H1 (cell line): ENCODE results near the gene NUBP2. TPM values are rescaled to one million over a fixed set of nuclear protein-coding genes. Genes with fewer than 3 reads are reported as not detected.

Experiments used
- CTCF ChIA-PET: fragments of 300-600 bp; sonication (Branson Sonifier 250); formaldehyde crosslinking; loops from one replicate; lab custom pipeline; 2021; ENCODE audit not compliant: partially characterized antibody; lab: Charles Lee
- POLR2A ChIA-PET: fragments of 300-600 bp; sonication (Branson Sonifier 250); formaldehyde crosslinking; loops from one replicate; lab custom pipeline; 2021; ENCODE audit warnings: inconsistent platforms; ENCODE audit not compliant: partially characterized antibody; lab: Charles Lee
- DNase-seq, 2 experiments: peaks; one replicate each; pipeline versions ENCODE4 v3.0.0 to v3.0.0-alpha.2; 2010 to 2022; ENCODE audit warnings: low spot score in 2 of 2, low read depth in 1 of 2, mixed read lengths in 1 of 2
- FAIRE-seq: peaks from 2 replicates; lab custom pipeline; 2011; peaks lifted over from hg19 to GRCh38; lab: Jason Lieb, UNC
- H2AFZ ChIP-seq: 2 replicates; pipeline ENCODE4 v1.8.1; 2012; ENCODE audit warnings: low read length, inconsistent platforms
- H2AK5ac ChIP-seq: 2 replicates; pipeline ENCODE4 v1.6.1; 2013; ENCODE audit warnings: low read depth, low read length
- H2BK120ac ChIP-seq: replicated peaks from 2 replicates; pipeline ENCODE3; 2013; ENCODE audit warnings: low read depth, low read length, inconsistent platforms
- H2BK12ac ChIP-seq: 2 replicates; pipeline ENCODE4 v1.6.1; 2013; ENCODE audit warnings: low read depth, low read length
- H2BK15ac ChIP-seq: 2 replicates; pipeline ENCODE4 v1.6.1; 2013; ENCODE audit warnings: low read length
- H2BK20ac ChIP-seq: 2 replicates; pipeline ENCODE4 v1.6.1; 2013; ENCODE audit warnings: low read length
- H2BK5ac ChIP-seq: 2 replicates; pipeline ENCODE4 v1.6.1; 2013; ENCODE audit warnings: low read depth, low read length
- H3K14ac ChIP-seq: 2 replicates; pipeline ENCODE4 v1.6.1; 2013; ENCODE audit warnings: inconsistent platforms; ENCODE audit not compliant: insufficient read length
- H3K18ac ChIP-seq: 2 replicates; pipeline ENCODE4 v1.6.1; 2013; ENCODE audit warnings: low read length; ENCODE audit errors: extremely low read depth
- H3K23ac ChIP-seq: 2 replicates; pipeline ENCODE4 v1.6.1; 2013; ENCODE audit warnings: inconsistent platforms; ENCODE audit not compliant: insufficient read length
- H3K23me2 ChIP-seq: 2 replicates; pipeline ENCODE4 v1.6.1; 2013; ENCODE audit warnings: low read depth, low read length
- H3K27ac ChIP-seq: 2 replicates; pipeline ENCODE4 v1.6.1; 2011; ENCODE audit warnings: low read depth, low read length, inconsistent platforms
- H3K27me3 ChIP-seq, 4 experiments: replicated peaks in 1 of 4; 1 replicate in 1 of 4; 2 replicates in 3 of 4; pipeline versions ENCODE4 v1.6.1 to v1.8.1; 2011 to 2013; ENCODE audit warnings: low read length in 3 of 4, mild to moderate bottlenecking in 3 of 4, inconsistent platforms in 2 of 4, mixed read lengths in 2 of 4, moderate library complexity in 1 of 4; ENCODE audit not compliant: control insufficient read depth in 3 of 4, insufficient read depth in 3 of 4; ENCODE audit errors: extremely low read depth in 1 of 4
- H3K36me3 ChIP-seq, 4 experiments: 2 replicates each; pipeline versions ENCODE4 v1.6.1 to v1.8.1; 2011 to 2013; ENCODE audit warnings: mild to moderate bottlenecking in 4 of 4, low read length in 3 of 4, moderate library complexity in 2 of 4, control low read depth in 1 of 4, inconsistent platforms in 1 of 4; ENCODE audit not compliant: insufficient read depth in 4 of 4, control insufficient read depth in 2 of 4
- H3K4ac ChIP-seq: replicated peaks from 2 replicates; pipeline ENCODE3; 2013; ENCODE audit warnings: low read length, low read depth, mixed read lengths, inconsistent platforms; ENCODE audit not compliant: insufficient read length
- H3K4me1 ChIP-seq, 4 experiments: replicated peaks in 1 of 4; 1 replicate in 1 of 4; 2 replicates in 3 of 4; pipeline versions ENCODE4 v1.6.1 to v1.8.1; 2011 to 2013; ENCODE audit warnings: low read length in 3 of 4, inconsistent platforms in 2 of 4, mixed read lengths in 1 of 4; ENCODE audit not compliant: insufficient read depth in 4 of 4, control insufficient read depth in 3 of 4
- H3K4me2 ChIP-seq, 2 experiments: 2 replicates each; pipeline versions ENCODE4 v1.6.1 to v1.8.1; 2011 to 2013; ENCODE audit warnings: low read depth in 2 of 2, low read length in 2 of 2, control low read depth in 1 of 2, inconsistent platforms in 1 of 2, mild to moderate bottlenecking in 1 of 2; ENCODE audit not compliant: insufficient read depth in 1 of 2
- H3K4me3 ChIP-seq, 4 experiments: fragments of 200-600, 300-600 bp in 1 of 4; sonication (generic), shearing (Covaris generic), sonication (Bioruptor Twin) in 1 of 4; 2 replicates each; pipeline versions ENCODE4 v1.5.1 to v1.8.1; 2011 to 2016; ENCODE audit warnings: low read length in 4 of 4, low read depth in 3 of 4, control low read depth in 2 of 4, inconsistent platforms in 2 of 4, mild to moderate bottlenecking in 2 of 4, mixed read lengths in 1 of 4, moderate library complexity in 1 of 4; ENCODE audit not compliant: insufficient read depth in 2 of 4; ENCODE audit errors: extremely low read depth in 1 of 4
- H3K56ac ChIP-seq: replicated peaks from 2 replicates; pipeline ENCODE3; 2013; ENCODE audit warnings: low read depth, mild to moderate bottlenecking, mixed read lengths, low read length, inconsistent platforms; ENCODE audit not compliant: insufficient read length
- H3K79me1 ChIP-seq: 2 replicates; pipeline ENCODE4 v1.6.1; 2013; ENCODE audit warnings: low read depth, low read length, control low read depth
- H3K79me2 ChIP-seq, 2 experiments: 2 replicates each; pipeline versions ENCODE4 v1.6.1 to v1.8.1; 2012 to 2013; ENCODE audit warnings: low read length in 2 of 2, mild to moderate bottlenecking in 2 of 2, inconsistent platforms in 1 of 2; ENCODE audit not compliant: insufficient read depth in 2 of 2, control insufficient read depth in 1 of 2
- H3K9ac ChIP-seq, 4 experiments: replicated peaks in 1 of 4; 1 replicate in 1 of 4; 2 replicates in 3 of 4; pipeline versions ENCODE4 v1.6.1 to v1.8.1; 2011 to 2013; ENCODE audit warnings: low read depth in 3 of 4, low read length in 3 of 4, control low read depth in 2 of 4, mild to moderate bottlenecking in 2 of 4, moderate library complexity in 2 of 4, inconsistent platforms in 1 of 4; ENCODE audit errors: extremely low read depth in 1 of 4
- H3K9me3 ChIP-seq, 2 experiments: 2 replicates each; pipeline versions ENCODE4 v1.6.1 to v1.8.1; 2012 to 2013; ENCODE audit warnings: mild to moderate bottlenecking in 2 of 2, moderate library complexity in 2 of 2, control low read depth in 1 of 2, inconsistent platforms in 1 of 2, low read depth in 1 of 2, low read length in 1 of 2, mixed read lengths in 1 of 2; ENCODE audit not compliant: insufficient read depth in 2 of 2
- H4K20me1 ChIP-seq, 2 experiments: replicated peaks in 1 of 2; 2 replicates each; pipeline versions ENCODE3 to v1.8.1; 2011 to 2013; ENCODE audit warnings: inconsistent platforms in 2 of 2, low read length in 2 of 2, mild to moderate bottlenecking in 1 of 2; ENCODE audit not compliant: insufficient read depth in 2 of 2, control insufficient read depth in 1 of 2
- H4K5ac ChIP-seq: 2 replicates; pipeline ENCODE4 v1.6.1; 2013; ENCODE audit warnings: low read length, low read depth, mixed read lengths, inconsistent platforms; ENCODE audit not compliant: insufficient read length
- H4K8ac ChIP-seq: 2 replicates; pipeline ENCODE4 v1.8.0; 2013; ENCODE audit warnings: mild to moderate bottlenecking, moderate library complexity, low read length, inconsistent platforms; ENCODE audit not compliant: insufficient read depth; ENCODE audit errors: extremely low read depth
- H4K91ac ChIP-seq: replicated peaks from 2 replicates; pipeline ENCODE3; 2013; ENCODE audit warnings: low read length, mixed read lengths, inconsistent platforms; ENCODE audit not compliant: insufficient read length
- EP300 ChIP-seq, 2 experiments: IDR thresholded peaks; 1 replicate in 1 of 2; 2 replicates in 1 of 2; pipeline ENCODE4 v1.6.1; 2011 to 2012; ENCODE audit warnings: low read depth in 2 of 2, low read length in 2 of 2, mild to moderate bottlenecking in 2 of 2, borderline replicate concordance in 1 of 2, inconsistent platforms in 1 of 2, moderate library complexity in 1 of 2
- JUND ChIP-seq: IDR thresholded peaks from 2 replicates; pipeline ENCODE4 v1.6.1; 2011; ENCODE audit warnings: mild to moderate bottlenecking, improper control_type of control experiment, low read length
- KDM4A ChIP-seq: IDR thresholded peaks from one replicate; pipeline ENCODE4 v1.7.1; 2012; ENCODE audit warnings: low read depth, mild to moderate bottlenecking, moderate library complexity, low read length, inconsistent platforms; ENCODE audit not compliant: severe bottlenecking
- KDM5A ChIP-seq: fragments of 200-600 bp; IDR thresholded peaks from 2 replicates; pipeline ENCODE4 v1.7.1; 2012; ENCODE audit warnings: mild to moderate bottlenecking, low read length, inconsistent platforms, mixed read lengths
- MAFK ChIP-seq: IDR thresholded peaks from 2 replicates; pipeline ENCODE4 v1.6.1; 2012; ENCODE audit warnings: low read depth, mild to moderate bottlenecking, improper control_type of control experiment, low read length
- RFX5 ChIP-seq: IDR thresholded peaks from 2 replicates; pipeline ENCODE4 v1.6.1; 2011; ENCODE audit warnings: low read depth, low read length, improper control_type of control experiment, borderline replicate concordance
- SP1 ChIP-seq: IDR thresholded peaks from 2 replicates; pipeline ENCODE4 v1.6.1; 2011; ENCODE audit warnings: low read depth, low read length
- TCF12 ChIP-seq: IDR thresholded peaks from 2 replicates; pipeline ENCODE4 v1.6.1; 2011; ENCODE audit warnings: low read depth, mild to moderate bottlenecking, low read length
- WGBS, 2 experiments: shearing (Covaris generic) in 1 of 2; methylation state at CpG; one replicate each; pipeline versions ENCODE4 v1.1.6 to v1.1.7; 2013 to 2015; ENCODE audit warnings: low lambda C conversion rate in 2 of 2, mixed read lengths in 2 of 2, inconsistent platforms in 1 of 2, low coverage in 1 of 2, missing lambda C conversion rate in 1 of 2; ENCODE audit not compliant: insufficient replicate concordance in 2 of 2, insufficient coverage in 1 of 2, insufficient read length in 1 of 2; ENCODE audit errors: extremely low coverage in 1 of 2, missing lambda C conversion rate in 1 of 2; 5-methylcytosine and 5-hydroxymethylcytosine counted together
- polyA plus RNA-seq, 7 experiments: library from polyadenylated mRNA; depleted of rRNA in 3 of 7; stranded (reverse) in 5 of 7; unstranded in 2 of 7; fragments of >200 nt in 5 of 7; fragments of 200-250 nt in 2 of 7; gene quantifications; 1 replicate in 5 of 7; 2 replicates in 1 of 7; 4 replicates in 1 of 7; pipeline versions ENCODE4 v1.2.1 to v1.2.3, GENCODE V29; 2011 to 2013; ENCODE audit warnings: missing spikeins in 2 of 7, mixed read lengths in 2 of 7
- total RNA-seq: library from RNA; stranded (reverse); fragmentation: NEBNext Ultra II Directional; extraction: Animal tissue kit (Norgen Biotek cat#: 25700); gene quantifications from 2 replicates; pipeline ENCODE4 v1.2.1, GENCODE V29; 2021
- TF ChIP-seq, protein P1 (sequence below): IDR thresholded peaks from 2 replicates; pipeline ENCODE4 v1.6.1; 2012; ENCODE audit warnings: inconsistent platforms
- TF ChIP-seq, protein P2 (sequence below): IDR thresholded peaks from 2 replicates; pipeline ENCODE4 v1.6.1; 2011; ENCODE audit warnings: low read length, improper control_type of control experiment

The NUBP2 gene
- total and polyA plus RNA-seq, 2 of the 8 experiments (the other 6 are each of a cell fraction or from before 2014, with no cell fraction given): 70.3 to 96.9 TPM

DNA sequence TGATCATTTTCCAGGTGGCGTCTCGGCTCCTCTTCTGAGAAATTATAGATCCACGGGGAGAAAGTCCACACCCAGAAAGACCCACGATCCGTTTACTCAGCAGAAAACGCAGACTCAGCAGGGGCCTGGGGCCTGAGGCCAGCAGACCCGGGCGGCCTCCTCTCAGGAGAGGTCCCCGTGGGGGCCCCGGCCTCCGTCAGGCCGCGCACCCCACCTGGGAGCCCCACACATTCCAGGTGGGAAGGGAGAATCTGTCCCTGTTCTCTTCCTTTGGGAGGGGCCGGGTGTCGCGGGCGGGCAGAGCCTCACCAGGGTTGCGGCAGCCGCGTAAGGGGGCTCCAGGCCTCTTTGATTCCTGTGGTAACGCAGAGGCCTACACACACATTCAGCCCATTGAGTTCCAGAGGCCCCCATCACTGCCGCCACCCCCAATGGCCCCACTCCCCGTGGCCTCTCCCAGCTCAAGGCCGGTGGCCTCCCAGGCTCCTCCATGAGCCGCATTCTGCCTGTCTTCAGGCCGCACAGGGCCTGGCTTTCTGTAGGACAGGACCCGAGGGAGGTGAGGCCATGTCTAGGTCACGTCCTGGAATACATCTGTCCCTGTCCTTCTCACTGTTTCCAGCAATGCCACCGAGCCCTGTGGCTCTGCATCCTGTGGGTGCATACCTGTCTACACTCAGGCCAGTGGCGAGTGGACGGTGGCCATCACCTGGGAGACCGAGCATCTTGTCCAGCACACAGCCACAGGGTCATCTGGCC is 12.3 kb downstream of the NUBP2 start:
- Histone ChIP-seq H2BK12ac (no peak overlapping the region), H2AFZ (no peak overlapping the region), H3K79me1 (no peaks in the 10 kb centered on the region; the same call in 1 of the 2 replicates), H4K91ac (no peak overlapping the region), H2AK5ac (0 out of 2 replicates have a peak overlapping the region, but pooled peaks have one; percentile 24), H3K4ac (no peak overlapping the region), H4K8ac (no peak overlapping the region), H3K79me2 (no peaks in the 10 kb centered on the region), H3K27ac (no peak overlapping the region), H2BK5ac (0 out of 2 replicates have a peak overlapping the region, but pooled peaks have one; percentile 26), H2BK120ac (no peak overlapping the region), H3K9ac (no peak overlapping the region), H3K56ac (no peak overlapping the region), H3K14ac (no peak overlapping the region), H3K4me3 (no peak overlapping the region), H3K23ac (no peak overlapping the region), H3K4me2 (no peak overlapping the region), H3K27me3 (no peaks in the 10 kb centered on the region), H3K9me3 (peaks cover 18 to 20% of the 10 kb centered on the region in 2 experiments), H3K18ac (no peak overlapping the region), H2BK15ac (no peak overlapping the region), H3K36me3 (peaks cover 0 to 15% (median 0%) of the 10 kb centered on the region in 4 experiments; a peak in 2 of 8 replicates), H3K4me1 (no peaks in the 10 kb centered on the region), H4K20me1 (peaks cover 0 to 2% of the 10 kb centered on the region in 2 experiments), H2BK20ac (no peak overlapping the region), H4K5ac (no peak overlapping the region), H3K23me2 (no peaks in the 10 kb centered on the region)
- FAIRE-seq (no peak), DNase-seq (no peak)
- CTCF ChIA-PET: interaction anchor here (1.3 kb wide), 1 partner anchor 28 kb away, joined by 4 read pairs; no protein-coding TSS in a partner anchor
- POLR2A ChIA-PET: interaction anchor here (1.0 to 3.3 kb wide), 4 partner anchors 13 to 32 kb away, joined by 3 to 19 read pairs (median 4); partner anchors contain the start of genes EME2, FAHD1, HAGH and MRPS34
- WGBS, 2 experiments: 90% methylated on average over 26 of the region's 32 CpGs; no CpG with 5 or more reads in 1 of the 2 experiments
- TF ChIP-seq, protein P1, sequence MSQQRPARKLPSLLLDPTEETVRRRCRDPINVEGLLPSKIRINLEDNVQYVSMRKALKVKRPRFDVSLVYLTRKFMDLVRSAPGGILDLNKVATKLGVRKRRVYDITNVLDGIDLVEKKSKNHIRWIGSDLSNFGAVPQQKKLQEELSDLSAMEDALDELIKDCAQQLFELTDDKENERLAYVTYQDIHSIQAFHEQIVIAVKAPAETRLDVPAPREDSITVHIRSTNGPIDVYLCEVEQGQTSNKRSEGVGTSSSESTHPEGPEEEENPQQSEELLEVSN: no peak
- TF ChIP-seq, protein P2, sequence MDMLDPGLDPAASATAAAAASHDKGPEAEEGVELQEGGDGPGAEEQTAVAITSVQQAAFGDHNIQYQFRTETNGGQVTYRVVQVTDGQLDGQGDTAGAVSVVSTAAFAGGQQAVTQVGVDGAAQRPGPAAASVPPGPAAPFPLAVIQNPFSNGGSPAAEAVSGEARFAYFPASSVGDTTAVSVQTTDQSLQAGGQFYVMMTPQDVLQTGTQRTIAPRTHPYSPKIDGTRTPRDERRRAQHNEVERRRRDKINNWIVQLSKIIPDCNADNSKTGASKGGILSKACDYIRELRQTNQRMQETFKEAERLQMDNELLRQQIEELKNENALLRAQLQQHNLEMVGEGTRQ: no peak
- no peak for TF ChIP-seq SP1
- no peak for TF ChIP-seq KDM4A
- TF ChIP-seq JUND: no peak
- TF ChIP-seq KDM5A: no peak
- no peak for TF ChIP-seq TCF12
- no peak for TF ChIP-seq MAFK
- TF ChIP-seq RFX5: no peak
- TF ChIP-seq EP300 (IDR thresholded peaks at IDR 0.05; ENCODE audit: borderline replicate concordance in 1 of 2, low read depth in 2 of 2, low read length in 2 of 2): no peak
